IMR-90 (cell line): ENCODE results near the gene DDX27. TPM values are rescaled to one million over a fixed set of nuclear protein-coding genes. Genes with fewer than 3 reads are reported as not detected.

Experiments used
- ATAC-seq: fragments of 200-7000 bp; cut with Tn5 transposase; 2 replicates; pipeline ENCODE4 v1.9.1; 2020; ENCODE audit warnings: low read depth, mild to moderate bottlenecking, moderate library complexity
- BruUV-seq: library from RNA; stranded (reverse); fragments of 400-500 nt; replicated peaks from 2 replicates; lab custom pipeline; 2021; lab: Mats Ljungman, UMichigan
- CTCF ChIA-PET: fragments of 300-600 bp; formaldehyde crosslinking; extraction: SDS; loops from one replicate; lab custom pipeline; 2021; ENCODE audit warnings: antibody characterized with exemption; lab: Yijun Ruan, JAX
- POLR2A ChIA-PET: fragments of 300-600 bp; sonication (Branson Sonifier 250); formaldehyde crosslinking; loops from one replicate; lab custom pipeline; 2022; ENCODE audit warnings: antibody characterized with exemption; ENCODE audit not compliant: unreplicated experiment; lab: Charles Lee
- DNase-seq: peaks from one replicate; pipeline ENCODE4 v3.0.0; 2013
- H2AFZ ChIP-seq: replicated peaks from 2 replicates; pipeline ENCODE3; 2013; ENCODE audit warnings: low read length, mild to moderate bottlenecking; ENCODE audit not compliant: poor library complexity
- H2AK5ac ChIP-seq: 2 replicates; pipeline ENCODE4 v1.6.1; 2013; ENCODE audit warnings: low read depth, low read length, inconsistent platforms
- H2AK9ac ChIP-seq: replicated peaks from 2 replicates; pipeline ENCODE3; 2013; ENCODE audit warnings: mild to moderate bottlenecking, low read depth, low read length, moderate library complexity; ENCODE audit not compliant: poor library complexity
- H2BK120ac ChIP-seq: 2 replicates; pipeline ENCODE4 v1.6.1; 2013; ENCODE audit warnings: low read depth, low read length, inconsistent platforms
- H2BK15ac ChIP-seq: 3 replicates; pipeline ENCODE4 v1.6.1; 2013; ENCODE audit warnings: low read depth, low read length, inconsistent platforms
- H2BK20ac ChIP-seq: 2 replicates; pipeline ENCODE4 v1.6.1; 2013; ENCODE audit warnings: low read depth, mild to moderate bottlenecking, inconsistent platforms, low read length, moderate library complexity
- H2BK5ac ChIP-seq: 2 replicates; pipeline ENCODE4 v1.6.1; 2013; ENCODE audit warnings: mild to moderate bottlenecking, low read depth, low read length, inconsistent platforms; ENCODE audit not compliant: poor library complexity, severe bottlenecking
- H3K14ac ChIP-seq: replicated peaks from 2 replicates; pipeline ENCODE4 v1.6.1; 2013; ENCODE audit warnings: low read depth, low read length, inconsistent platforms
- H3K18ac ChIP-seq: 2 replicates; pipeline ENCODE4 v1.6.1; 2013; ENCODE audit warnings: low read depth, low read length, control low read depth
- H3K23ac ChIP-seq: 2 replicates; pipeline ENCODE4 v1.6.1; 2013; ENCODE audit warnings: low read depth, low read length, inconsistent platforms
- H3K27ac ChIP-seq: 2 replicates; pipeline ENCODE4 v1.5.1; 2013; ENCODE audit warnings: mild to moderate bottlenecking, control low read depth, low read length; ENCODE audit not compliant: insufficient read depth
- H3K27me3 ChIP-seq: 2 replicates; pipeline ENCODE4 v1.6.1; 2013; ENCODE audit warnings: low read length; ENCODE audit not compliant: control insufficient read depth, insufficient read depth
- H3K36me3 ChIP-seq: 2 replicates; pipeline ENCODE4 v1.6.1; 2013; ENCODE audit warnings: low read length, mixed read lengths; ENCODE audit not compliant: control insufficient read depth, insufficient read depth
- H3K4ac ChIP-seq: 2 replicates; pipeline ENCODE4 v1.6.1; 2013; ENCODE audit warnings: low read depth, low read length, inconsistent platforms
- H3K4me1 ChIP-seq: 2 replicates; pipeline ENCODE4 v1.6.1; 2013; ENCODE audit warnings: low read length, mixed read lengths; ENCODE audit not compliant: control insufficient read depth, insufficient read depth
- H3K4me2 ChIP-seq: 2 replicates; pipeline ENCODE4 v1.6.1; 2013; ENCODE audit warnings: low read depth, mild to moderate bottlenecking, control low read depth, low read length, moderate library complexity
- H3K4me3 ChIP-seq: 2 replicates; pipeline ENCODE4 v1.5.1; 2013; ENCODE audit warnings: low read depth, mild to moderate bottlenecking, control low read depth, low read length, moderate library complexity; ENCODE audit not compliant: insufficient read depth
- H3K56ac ChIP-seq: 2 replicates; pipeline ENCODE4 v1.6.1; 2013; ENCODE audit warnings: low read length, inconsistent platforms; ENCODE audit not compliant: insufficient read depth; ENCODE audit errors: extremely low read depth
- H3K79me1 ChIP-seq, 2 experiments: 2 replicates each; pipeline ENCODE4 v1.6.1; 2013; ENCODE audit warnings: low read length in 2 of 2, inconsistent platforms in 1 of 2, low read depth in 1 of 2
- H3K9ac ChIP-seq: 2 replicates; pipeline ENCODE4 v1.6.1; 2013; ENCODE audit warnings: low read depth, low read length, control low read depth
- H3K9me1 ChIP-seq: 2 replicates; pipeline ENCODE4 v1.6.1; 2013; ENCODE audit warnings: low read length, inconsistent platforms; ENCODE audit not compliant: insufficient read depth
- H3K9me3 ChIP-seq: 2 replicates; pipeline ENCODE4 v1.6.1; 2013; ENCODE audit warnings: low read length; ENCODE audit not compliant: control insufficient read depth, insufficient read depth
- H4K20me1 ChIP-seq: 2 replicates; pipeline ENCODE4 v1.6.1; 2013; ENCODE audit warnings: low read length, inconsistent platforms; ENCODE audit not compliant: insufficient read depth
- H4K5ac ChIP-seq: 2 replicates; pipeline ENCODE4 v1.6.1; 2013; ENCODE audit warnings: mild to moderate bottlenecking, low read depth, low read length, control low read depth
- H4K8ac ChIP-seq, 2 experiments: 2 replicates each; pipeline ENCODE4 v1.6.1; 2013; ENCODE audit warnings: low read depth in 2 of 2, low read length in 2 of 2, control low read depth in 1 of 2, inconsistent platforms in 1 of 2
- H4K91ac ChIP-seq: 2 replicates; pipeline ENCODE4 v1.6.1; 2013; ENCODE audit warnings: low read depth, low read length, inconsistent platforms; ENCODE audit not compliant: insufficient read depth
- BHLHE40 ChIP-seq: fragments of 150-350 bp; IDR thresholded peaks from 2 replicates; pipeline ENCODE4 v1.6.1; 2016; ENCODE audit warnings: mild to moderate bottlenecking, low read depth, low read length
- CHD1 ChIP-seq: IDR thresholded peaks from 2 replicates; pipeline ENCODE4 v1.6.1; 2012; ENCODE audit warnings: low read depth, low read length, improper control_type of control experiment
- FOS ChIP-seq: fragments of 150-350 bp; IDR thresholded peaks from 2 replicates; pipeline ENCODE4 v1.6.1; 2016; ENCODE audit warnings: low read depth, low read length
- MAFK ChIP-seq: IDR thresholded peaks from 2 replicates; pipeline ENCODE4 v1.6.1; 2012; ENCODE audit warnings: low read depth, low read length, improper control_type of control experiment
- MAZ ChIP-seq: IDR thresholded peaks from 2 replicates; pipeline ENCODE4 v1.6.1; 2012; ENCODE audit warnings: low read depth, mild to moderate bottlenecking, low read length, improper control_type of control experiment, moderate library complexity, borderline replicate concordance
- MXI1 ChIP-seq: IDR thresholded peaks from 2 replicates; pipeline ENCODE4 v1.6.1; 2012; ENCODE audit warnings: low read depth, mild to moderate bottlenecking, low read length, moderate library complexity, borderline replicate concordance
- NFE2L2 ChIP-seq: fragments of 150-350 bp; IDR thresholded peaks from 2 replicates; pipeline ENCODE4 v1.6.1; 2016; ENCODE audit warnings: low read depth, mild to moderate bottlenecking, low read length
- POLR2A ChIP-seq: IDR thresholded peaks from 2 replicates; pipeline ENCODE4 v1.6.1; 2012; ENCODE audit warnings: mild to moderate bottlenecking, low read depth, low read length
- RAD21 ChIP-seq: IDR thresholded peaks from 2 replicates; pipeline ENCODE4 v1.6.1; 2012; ENCODE audit warnings: low read length, improper control_type of control experiment
- RCOR1 ChIP-seq: IDR thresholded peaks from 2 replicates; pipeline ENCODE4 v1.6.1; 2012; ENCODE audit warnings: mild to moderate bottlenecking, low read length, improper control_type of control experiment; ENCODE audit not compliant: insufficient replicate concordance
- SMC3 ChIP-seq: fragments of 150-350 bp; IDR thresholded peaks from 2 replicates; pipeline ENCODE4 v1.6.1; 2016; ENCODE audit warnings: low read depth, mild to moderate bottlenecking, antibody characterized with exemption, low read length, moderate library complexity
- USF2 ChIP-seq: fragments of 150-350 bp; IDR thresholded peaks from 2 replicates; pipeline ENCODE4 v1.6.1; 2017; ENCODE audit warnings: mild to moderate bottlenecking, antibody characterized with exemption, low read length, low read depth
- WGBS, 2 experiments: methylation state at CpG; one replicate each; pipeline versions ENCODE4 v1.1.5 to v1.1.7; 2013; ENCODE audit warnings: missing lambda C conversion rate in 2 of 2; ENCODE audit not compliant: insufficient read length in 1 of 2; ENCODE audit errors: extremely low coverage in 2 of 2; 5-methylcytosine and 5-hydroxymethylcytosine counted together
- dilution Hi-C: fragments of 300-500 bp; cut with HindIII; formaldehyde crosslinking; loops from one replicate; pipeline ENCODE4 v1.14.3; 2018; ENCODE audit warnings: low sequenced_read_pairs; ENCODE audit not compliant: unreplicated experiment
- in situ Hi-C: fragments of 300-500 bp; cut with MboI; formaldehyde crosslinking; loops from 3 replicates; pipeline ENCODE4 v1.14.3; 2019; ENCODE audit warnings: low sequenced_read_pairs, inconsistent platforms, mixed read lengths
- intact Hi-C: fragments of 100-400 bp; cut with micrococcal nuclease; formaldehyde crosslinking; loops from 2 replicates; pipeline ENCODE4 v1.10.0; 2022
- polyA plus RNA-seq, 3 experiments: library from polyadenylated mRNA; depleted of rRNA; stranded (reverse); fragments of >200 nt; gene quantifications; 2 replicates each; pipeline ENCODE4 v1.2.3, GENCODE V29; 2012; ENCODE audit warnings: low replicate concordance in 1 of 3
- total RNA-seq: library from RNA; depleted of rRNA; stranded (reverse); fragments of >200 nt; gene quantifications from 2 replicates; pipeline ENCODE4 v1.2.3, GENCODE V29; 2012
- TF ChIP-seq, protein P1 (sequence below): fragments of 150-350 bp; IDR thresholded peaks from 2 replicates; pipeline ENCODE4 v1.6.1; 2016; ENCODE audit warnings: low read depth, mild to moderate bottlenecking, low read length, moderate library complexity, borderline replicate concordance
- TF ChIP-seq, protein P2 (sequence below): conservative IDR thresholded peaks from 2 replicates; pipeline ENCODE4 v1.5.1; 2012; ENCODE audit warnings: mild to moderate bottlenecking, low read depth, low read length, improper control_type of control experiment

Gene DDX27
- total and polyA plus RNA-seq, 2 of the 4 experiments (the other 2 are of a cell fraction): 33.2 to 36.7 TPM

GRCh38 chr20:49291200-49291599 is 72.0 kb downstream of the DDX27 start:
- Histone ChIP-seq H3K56ac (no peak overlapping the region), H2BK120ac (no peak overlapping the region), H3K9ac (no peak overlapping the region), H3K27ac (no peak overlapping the region), H3K27me3 (no peaks in the 10 kb centered on the region), H4K20me1 (peaks cover 61% of the 10 kb centered on the region), H3K9me1 (peaks cover 14% of the 10 kb centered on the region), H2AFZ (no peak overlapping the region), H3K14ac (no peak overlapping the region), H3K4me3 (no peak overlapping the region), H3K23ac (no peak overlapping the region), H2BK5ac (no peak overlapping the region), H2BK15ac (no peak overlapping the region), H3K9me3 (peaks cover 11% of the 10 kb centered on the region), H3K4me2 (no peak overlapping the region), H2BK20ac (no peak overlapping the region), H2AK5ac (no peak overlapping the region), H2AK9ac (no peak overlapping the region), H3K18ac (no peak overlapping the region), H3K79me1 (peaks cover 20 to 48% of the 10 kb centered on the region in 2 experiments), H4K91ac (no peak overlapping the region), H4K8ac (no peak overlapping the region; a peak in 1 of 4 replicates), H3K36me3 (peaks cover 46% of the 10 kb centered on the region), H3K4ac (no peak overlapping the region), H4K5ac (no peak overlapping the region), H3K4me1 (peaks cover 6% of the 10 kb centered on the region)
- no peak for ATAC-seq
- intact Hi-C loops (no loop called here), in situ Hi-C loops (no loop called here), dilution Hi-C loops (no loop called here)
- ChIA-PET CTCF (no interaction called here), POLR2A (no interaction called here)
- BruUV-seq: no TSS peak
- TF ChIP-seq, protein P1, sequence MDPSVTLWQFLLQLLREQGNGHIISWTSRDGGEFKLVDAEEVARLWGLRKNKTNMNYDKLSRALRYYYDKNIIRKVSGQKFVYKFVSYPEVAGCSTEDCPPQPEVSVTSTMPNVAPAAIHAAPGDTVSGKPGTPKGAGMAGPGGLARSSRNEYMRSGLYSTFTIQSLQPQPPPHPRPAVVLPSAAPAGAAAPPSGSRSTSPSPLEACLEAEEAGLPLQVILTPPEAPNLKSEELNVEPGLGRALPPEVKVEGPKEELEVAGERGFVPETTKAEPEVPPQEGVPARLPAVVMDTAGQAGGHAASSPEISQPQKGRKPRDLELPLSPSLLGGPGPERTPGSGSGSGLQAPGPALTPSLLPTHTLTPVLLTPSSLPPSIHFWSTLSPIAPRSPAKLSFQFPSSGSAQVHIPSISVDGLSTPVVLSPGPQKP: no peak
- no peak for TF ChIP-seq USF2
- no peak for TF ChIP-seq MAFK
- no peak for TF ChIP-seq POLR2A
- no peak for TF ChIP-seq RAD21
- no peak for TF ChIP-seq BHLHE40
- TF ChIP-seq MAZ: no peak
- no peak for TF ChIP-seq CHD1
- TF ChIP-seq NFE2L2: no peak
- TF ChIP-seq, protein P2, sequence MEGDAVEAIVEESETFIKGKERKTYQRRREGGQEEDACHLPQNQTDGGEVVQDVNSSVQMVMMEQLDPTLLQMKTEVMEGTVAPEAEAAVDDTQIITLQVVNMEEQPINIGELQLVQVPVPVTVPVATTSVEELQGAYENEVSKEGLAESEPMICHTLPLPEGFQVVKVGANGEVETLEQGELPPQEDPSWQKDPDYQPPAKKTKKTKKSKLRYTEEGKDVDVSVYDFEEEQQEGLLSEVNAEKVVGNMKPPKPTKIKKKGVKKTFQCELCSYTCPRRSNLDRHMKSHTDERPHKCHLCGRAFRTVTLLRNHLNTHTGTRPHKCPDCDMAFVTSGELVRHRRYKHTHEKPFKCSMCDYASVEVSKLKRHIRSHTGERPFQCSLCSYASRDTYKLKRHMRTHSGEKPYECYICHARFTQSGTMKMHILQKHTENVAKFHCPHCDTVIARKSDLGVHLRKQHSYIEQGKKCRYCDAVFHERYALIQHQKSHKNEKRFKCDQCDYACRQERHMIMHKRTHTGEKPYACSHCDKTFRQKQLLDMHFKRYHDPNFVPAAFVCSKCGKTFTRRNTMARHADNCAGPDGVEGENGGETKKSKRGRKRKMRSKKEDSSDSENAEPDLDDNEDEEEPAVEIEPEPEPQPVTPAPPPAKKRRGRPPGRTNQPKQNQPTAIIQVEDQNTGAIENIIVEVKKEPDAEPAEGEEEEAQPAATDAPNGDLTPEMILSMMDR: no peak
- TF ChIP-seq RCOR1: no peak
- TF ChIP-seq MXI1: no peak
- TF ChIP-seq SMC3: no peak
- TF ChIP-seq FOS: no peak
- DNase-seq: no peak
- no CpG with 5 or more reads among the region's 1 CpG for WGBS, 2 experiments
